ENCODE data around the gene GUCA2B.

DNA sequence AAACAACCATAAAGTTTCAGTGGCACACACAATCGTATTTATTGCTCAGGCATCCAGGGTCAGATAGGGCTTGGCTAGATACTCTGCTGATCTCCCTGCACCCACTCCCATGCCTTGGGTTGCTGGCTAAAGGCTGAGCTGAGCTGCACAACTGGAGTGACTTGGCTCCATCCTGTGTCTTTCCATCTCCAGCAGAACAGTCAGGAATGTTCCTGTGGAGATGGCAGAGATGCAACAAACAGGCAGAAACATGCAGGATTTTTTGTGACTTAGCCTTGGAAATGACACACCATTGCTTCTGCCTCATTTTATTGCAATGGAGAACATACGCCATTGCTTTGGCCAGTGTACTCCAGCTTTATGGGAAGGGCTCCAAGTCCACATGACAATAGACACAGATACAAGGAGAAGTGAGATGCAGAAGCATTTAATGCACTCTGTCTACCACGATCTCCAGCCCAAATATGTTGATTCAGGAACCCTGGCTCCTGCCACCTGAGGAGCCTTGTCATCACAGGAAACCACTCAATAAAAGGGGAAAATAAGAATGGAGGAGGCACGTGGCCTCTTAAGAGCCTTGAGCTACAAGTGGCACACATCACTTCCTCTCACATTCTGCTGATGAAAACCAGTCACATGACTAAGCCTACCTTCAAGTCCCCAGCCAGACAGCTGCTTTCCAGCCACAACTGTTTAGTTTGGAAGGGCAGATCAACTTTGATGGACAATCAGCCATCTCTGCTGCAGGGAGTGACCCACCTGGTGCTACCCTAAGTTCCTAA, 10.1 kb upstream of the GUCA2B start:
- TF ChIP-seq POLR2A (IDR thresholded peaks at IDR 0.05; ENCODE audit: low read length): no peak
- TF ChIP-seq GATA1 (IDR thresholded peaks at IDR 0.05; ENCODE audit: low read depth, low read length): no peak

Measured in erythroblast (primary cell).